Omental fat pad (tissue), 4 donors: Measurements from ENCODE around the gene CACHD1. TPM values are rescaled to one million over a fixed set of nuclear protein-coding genes. Genes with fewer than 3 reads are reported as not detected.

ENCODE experiments used
- ATAC-seq: fragments of 150-250 bp; one replicate; pipeline ENCODE4 v1.9.1; 2016; ENCODE audit warnings: mild to moderate bottlenecking, moderate library complexity; ENCODE audit not compliant: low FRiP score
- DNase-seq: peaks from one replicate; pipeline ENCODE4 v3.0.0-alpha.2; 2019; ENCODE audit warnings: low spot score
- total RNA-seq, 4 donors: library from RNA; depleted of rRNA; stranded (reverse); fragments of >200 nt; gene quantifications; one replicate each; pipeline ENCODE4 v1.1.0, GENCODE V29; 2016
- TF ChIP-seq, protein P1 (sequence below), 3 donors: fragments of 450-650 bp; IDR thresholded peaks; one replicate each; pipeline ENCODE4 v1.5.1; 2016 to 2017; ENCODE audit warnings: antibody characterized with exemption in 3 of 3, mild to moderate bottlenecking in 3 of 3, moderate library complexity in 2 of 3

Gene CACHD1
- total RNA-seq, 4 donors from 2014 or later: 23.0 to 26.0 (median 23.9) TPM

GRCh38 chr1:64578270-64578973 is 108.5 kb downstream of the CACHD1 start:
- TF ChIP-seq, protein P1, sequence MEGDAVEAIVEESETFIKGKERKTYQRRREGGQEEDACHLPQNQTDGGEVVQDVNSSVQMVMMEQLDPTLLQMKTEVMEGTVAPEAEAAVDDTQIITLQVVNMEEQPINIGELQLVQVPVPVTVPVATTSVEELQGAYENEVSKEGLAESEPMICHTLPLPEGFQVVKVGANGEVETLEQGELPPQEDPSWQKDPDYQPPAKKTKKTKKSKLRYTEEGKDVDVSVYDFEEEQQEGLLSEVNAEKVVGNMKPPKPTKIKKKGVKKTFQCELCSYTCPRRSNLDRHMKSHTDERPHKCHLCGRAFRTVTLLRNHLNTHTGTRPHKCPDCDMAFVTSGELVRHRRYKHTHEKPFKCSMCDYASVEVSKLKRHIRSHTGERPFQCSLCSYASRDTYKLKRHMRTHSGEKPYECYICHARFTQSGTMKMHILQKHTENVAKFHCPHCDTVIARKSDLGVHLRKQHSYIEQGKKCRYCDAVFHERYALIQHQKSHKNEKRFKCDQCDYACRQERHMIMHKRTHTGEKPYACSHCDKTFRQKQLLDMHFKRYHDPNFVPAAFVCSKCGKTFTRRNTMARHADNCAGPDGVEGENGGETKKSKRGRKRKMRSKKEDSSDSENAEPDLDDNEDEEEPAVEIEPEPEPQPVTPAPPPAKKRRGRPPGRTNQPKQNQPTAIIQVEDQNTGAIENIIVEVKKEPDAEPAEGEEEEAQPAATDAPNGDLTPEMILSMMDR (IDR thresholded peaks at IDR 0.05): no peak
- no peak for DNase-seq
- no peak for ATAC-seq

DNA sequence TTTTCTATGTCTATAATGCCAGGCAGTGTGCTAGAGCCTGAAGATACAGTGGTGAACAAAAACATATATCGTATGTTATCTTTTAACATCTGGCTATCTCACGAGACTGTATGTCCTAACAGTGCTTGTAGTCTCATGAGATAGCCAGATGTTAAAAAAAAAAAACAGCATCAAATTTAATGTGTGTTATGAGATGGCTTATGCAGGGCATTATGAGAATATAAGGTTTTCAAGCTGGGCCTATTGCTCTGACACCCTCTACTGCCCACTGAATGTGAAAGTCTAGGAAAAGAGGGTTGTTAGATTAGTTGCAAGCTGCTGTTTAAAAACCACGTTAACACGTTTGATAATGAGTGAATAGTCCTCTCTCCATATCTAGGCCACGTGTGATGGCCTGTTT is 109.8 kb downstream of the CACHD1 start:
- TF ChIP-seq, protein P1 (IDR thresholded peaks at IDR 0.05): no peak
- ATAC-seq (no peak), DNase-seq (no peak)

GRCh38 chr1:64581135-64581842 is 111.4 kb downstream of the CACHD1 start:
- ATAC-seq (no peak), DNase-seq (no peak)
- TF ChIP-seq, protein P1 (IDR thresholded peaks at IDR 0.05): no peak

- ATAC-seq (no peak), DNase-seq (no peak)
- TF ChIP-seq, protein P1 (IDR thresholded peaks at IDR 0.05): no peak
Observed at GRCh38 chr1:64581843-64582185, 111.9 kb downstream of the CACHD1 start.

- ATAC-seq (no peak), DNase-seq (no peak)
- TF ChIP-seq, protein P1 (IDR thresholded peaks at IDR 0.05): no peak
Observed at GRCh38 chr1:64584479-64584878, 114.5 kb downstream of the CACHD1 start.

GRCh38 chr1:64588876-64589275 is 118.9 kb downstream of the CACHD1 start:
- ATAC-seq (no peak), DNase-seq (no peak)
- TF ChIP-seq, protein P1 (IDR thresholded peaks at IDR 0.05): no peak

GRCh38 chr1:64590316-64590715 is 120.4 kb downstream of the CACHD1 start:
- TF ChIP-seq, protein P1 (IDR thresholded peaks at IDR 0.05): no peak
- ATAC-seq: no peak
- DNase-seq: no peak
